GM12873 (cell line): Measurements from ENCODE around the gene TNRC6B.

Source experiments
- CTCF ChIP-seq: IDR thresholded peaks from 2 replicates; pipeline ENCODE4 v1.5.1; 2012; ENCODE audit warnings: low read depth, mild to moderate bottlenecking, moderate library complexity, low read length, control low read depth; ENCODE audit not compliant: insufficient read depth; ENCODE audit errors: missing control alignments

TNRC6B gene

GRCh38 chr22:40190501-40190900, 12.8 kb downstream of the TNRC6B start:
- TF ChIP-seq CTCF = no peak

GRCh38 chr22:40193429-40194421, 16.0 kb downstream of the TNRC6B start:
- peak; percentile 16 for TF ChIP-seq CTCF

GRCh38 chr22:40194656-40195055, 16.9 kb downstream of the TNRC6B start:
- TF ChIP-seq CTCF = no peak

- TF ChIP-seq CTCF = no peak
These were observed 19.1 kb downstream of the TNRC6B start for GRCh38 chr22:40196628-40197360.

- no peak for TF ChIP-seq CTCF
These were observed 21.0 kb downstream of the TNRC6B start for GRCh38 chr22:40198733-40199132.

GRCh38 chr22:40199223-40199622, 21.5 kb downstream of the TNRC6B start:
- no peak for TF ChIP-seq CTCF

GRCh38 chr22:40199852-40200251, 22.1 kb downstream of the TNRC6B start:
- TF ChIP-seq CTCF = no peak
